ENCODE results near the gene ACTR8. TPM values are rescaled to one million over a fixed set of nuclear protein-coding genes. Genes with fewer than 3 reads are reported as not detected.

Gene ACTR8
- total and polyA plus RNA-seq, 2 of the 13 experiments (the other 11 are each of a cell fraction or from before 2014, with no cell fraction given), result 15.5 to 29.0 TPM

DNA sequence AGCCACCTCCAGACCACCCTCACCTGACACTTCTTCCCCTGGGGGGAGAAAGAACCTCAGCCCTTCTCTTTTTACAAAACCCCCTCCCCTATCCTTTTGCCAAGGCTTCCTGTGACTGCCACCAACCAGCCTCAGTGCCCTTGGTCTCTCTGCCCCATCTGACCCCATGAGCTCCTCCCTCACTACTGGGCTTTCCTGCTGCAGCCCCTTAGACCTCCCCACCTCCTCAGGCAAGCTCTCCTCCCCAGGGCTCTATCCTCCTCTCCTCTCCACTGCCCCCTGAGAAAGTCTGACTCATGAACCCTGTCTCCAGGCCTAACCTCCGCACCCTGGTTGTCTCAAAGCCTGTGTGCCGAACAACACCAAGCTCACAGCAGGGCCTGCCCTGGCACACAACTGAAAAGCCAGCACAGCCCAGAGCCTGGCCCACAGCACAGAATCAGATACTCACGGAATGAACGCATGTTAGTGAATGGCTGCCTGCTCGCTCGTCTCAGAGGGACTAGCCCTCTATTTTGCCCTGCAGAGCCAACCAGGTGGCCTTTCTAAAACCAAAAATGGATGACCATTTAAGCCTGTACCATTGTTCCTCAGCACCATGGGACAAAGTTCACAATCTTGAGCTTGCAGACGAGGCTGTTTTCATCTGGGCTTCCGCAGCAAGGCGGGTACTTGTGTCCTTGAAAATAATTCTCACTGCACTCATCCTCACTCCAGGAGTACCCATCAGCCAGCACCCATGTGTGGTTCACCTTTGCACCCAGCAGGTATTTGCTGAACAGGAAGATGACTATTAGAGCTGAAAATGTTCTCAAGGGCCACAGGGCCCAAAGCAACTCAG, 37.5 kb downstream of the ACTR8 start (continued):
- TF ChIP-seq ZNF496 (CRISPR knock-in tag; IDR thresholded peaks at IDR 0.05; ENCODE audit: insufficient replicate concordance) (no peak), ZNF652 (CRISPR knock-in tag; IDR thresholded peaks at IDR 0.05; ENCODE audit: borderline replicate concordance, low read depth) (no peak), ZNF264 (CRISPR knock-in tag; IDR thresholded peaks at IDR 0.05) (peak; percentile 34; the same call in 1 of the 2 replicates), ZNF841 (CRISPR knock-in tag; IDR thresholded peaks at IDR 0.05; ENCODE audit: borderline replicate concordance) (no peak), ZNF180 (CRISPR knock-in tag; IDR thresholded peaks at IDR 0.05; ENCODE audit: borderline replicate concordance, low read depth) (no peak), MAFF (IDR thresholded peaks at IDR 0.05; ENCODE audit: low read depth, low read length) (no peak), MTF1 (CRISPR knock-in tag; IDR thresholded peaks at IDR 0.05) (0 out of 2 replicates have a peak, but pooled peaks have one; percentile 49), SP140L (CRISPR knock-in tag; IDR thresholded peaks at IDR 0.05; ENCODE audit: borderline replicate concordance) (no peak), ZSCAN31 (CRISPR knock-in tag; IDR thresholded peaks at IDR 0.05; ENCODE audit: low read depth) (no peak), TAF1 (CRISPR knock-in tag; IDR thresholded peaks at IDR 0.05) (peak; percentile 68; the same call in 1 of the 2 replicates)
- TF ChIP-seq, protein P1, sequence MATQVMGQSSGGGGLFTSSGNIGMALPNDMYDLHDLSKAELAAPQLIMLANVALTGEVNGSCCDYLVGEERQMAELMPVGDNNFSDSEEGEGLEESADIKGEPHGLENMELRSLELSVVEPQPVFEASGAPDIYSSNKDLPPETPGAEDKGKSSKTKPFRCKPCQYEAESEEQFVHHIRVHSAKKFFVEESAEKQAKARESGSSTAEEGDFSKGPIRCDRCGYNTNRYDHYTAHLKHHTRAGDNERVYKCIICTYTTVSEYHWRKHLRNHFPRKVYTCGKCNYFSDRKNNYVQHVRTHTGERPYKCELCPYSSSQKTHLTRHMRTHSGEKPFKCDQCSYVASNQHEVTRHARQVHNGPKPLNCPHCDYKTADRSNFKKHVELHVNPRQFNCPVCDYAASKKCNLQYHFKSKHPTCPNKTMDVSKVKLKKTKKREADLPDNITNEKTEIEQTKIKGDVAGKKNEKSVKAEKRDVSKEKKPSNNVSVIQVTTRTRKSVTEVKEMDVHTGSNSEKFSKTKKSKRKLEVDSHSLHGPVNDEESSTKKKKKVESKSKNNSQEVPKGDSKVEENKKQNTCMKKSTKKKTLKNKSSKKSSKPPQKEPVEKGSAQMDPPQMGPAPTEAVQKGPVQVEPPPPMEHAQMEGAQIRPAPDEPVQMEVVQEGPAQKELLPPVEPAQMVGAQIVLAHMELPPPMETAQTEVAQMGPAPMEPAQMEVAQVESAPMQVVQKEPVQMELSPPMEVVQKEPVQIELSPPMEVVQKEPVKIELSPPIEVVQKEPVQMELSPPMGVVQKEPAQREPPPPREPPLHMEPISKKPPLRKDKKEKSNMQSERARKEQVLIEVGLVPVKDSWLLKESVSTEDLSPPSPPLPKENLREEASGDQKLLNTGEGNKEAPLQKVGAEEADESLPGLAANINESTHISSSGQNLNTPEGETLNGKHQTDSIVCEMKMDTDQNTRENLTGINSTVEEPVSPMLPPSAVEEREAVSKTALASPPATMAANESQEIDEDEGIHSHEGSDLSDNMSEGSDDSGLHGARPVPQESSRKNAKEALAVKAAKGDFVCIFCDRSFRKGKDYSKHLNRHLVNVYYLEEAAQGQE (IDR thresholded peaks at IDR 0.05; ENCODE audit: borderline replicate concordance in 1 of 2, low read depth in 1 of 2, low read length in 2 of 2), result no peak; a peak in 2 of 4 replicates
- TF ChIP-seq, protein P2, sequence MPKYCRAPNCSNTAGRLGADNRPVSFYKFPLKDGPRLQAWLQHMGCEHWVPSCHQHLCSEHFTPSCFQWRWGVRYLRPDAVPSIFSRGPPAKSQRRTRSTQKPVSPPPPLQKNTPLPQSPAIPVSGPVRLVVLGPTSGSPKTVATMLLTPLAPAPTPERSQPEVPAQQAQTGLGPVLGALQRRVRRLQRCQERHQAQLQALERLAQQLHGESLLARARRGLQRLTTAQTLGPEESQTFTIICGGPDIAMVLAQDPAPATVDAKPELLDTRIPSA (CRISPR knock-in tag; IDR thresholded peaks at IDR 0.05; ENCODE audit: borderline replicate concordance), result no peak
- TF ChIP-seq, protein P3, sequence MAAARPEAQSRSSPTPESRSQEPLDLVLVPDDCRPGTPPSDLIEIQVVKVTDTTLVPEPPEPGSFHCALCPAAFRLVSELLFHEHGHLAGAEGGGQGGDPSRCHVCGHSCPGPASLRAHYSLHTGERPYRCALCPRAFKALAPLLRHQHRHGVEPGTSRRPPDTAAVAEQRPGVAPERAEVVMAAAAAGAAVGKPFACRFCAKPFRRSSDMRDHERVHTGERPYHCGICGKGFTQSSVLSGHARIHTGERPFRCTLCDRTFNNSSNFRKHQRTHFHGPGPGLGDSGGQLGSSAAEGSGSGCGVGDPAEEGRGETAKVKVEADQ (CRISPR knock-in tag; IDR thresholded peaks at IDR 0.05; ENCODE audit: borderline replicate concordance), result no peak
- TF ChIP-seq, protein P4, sequence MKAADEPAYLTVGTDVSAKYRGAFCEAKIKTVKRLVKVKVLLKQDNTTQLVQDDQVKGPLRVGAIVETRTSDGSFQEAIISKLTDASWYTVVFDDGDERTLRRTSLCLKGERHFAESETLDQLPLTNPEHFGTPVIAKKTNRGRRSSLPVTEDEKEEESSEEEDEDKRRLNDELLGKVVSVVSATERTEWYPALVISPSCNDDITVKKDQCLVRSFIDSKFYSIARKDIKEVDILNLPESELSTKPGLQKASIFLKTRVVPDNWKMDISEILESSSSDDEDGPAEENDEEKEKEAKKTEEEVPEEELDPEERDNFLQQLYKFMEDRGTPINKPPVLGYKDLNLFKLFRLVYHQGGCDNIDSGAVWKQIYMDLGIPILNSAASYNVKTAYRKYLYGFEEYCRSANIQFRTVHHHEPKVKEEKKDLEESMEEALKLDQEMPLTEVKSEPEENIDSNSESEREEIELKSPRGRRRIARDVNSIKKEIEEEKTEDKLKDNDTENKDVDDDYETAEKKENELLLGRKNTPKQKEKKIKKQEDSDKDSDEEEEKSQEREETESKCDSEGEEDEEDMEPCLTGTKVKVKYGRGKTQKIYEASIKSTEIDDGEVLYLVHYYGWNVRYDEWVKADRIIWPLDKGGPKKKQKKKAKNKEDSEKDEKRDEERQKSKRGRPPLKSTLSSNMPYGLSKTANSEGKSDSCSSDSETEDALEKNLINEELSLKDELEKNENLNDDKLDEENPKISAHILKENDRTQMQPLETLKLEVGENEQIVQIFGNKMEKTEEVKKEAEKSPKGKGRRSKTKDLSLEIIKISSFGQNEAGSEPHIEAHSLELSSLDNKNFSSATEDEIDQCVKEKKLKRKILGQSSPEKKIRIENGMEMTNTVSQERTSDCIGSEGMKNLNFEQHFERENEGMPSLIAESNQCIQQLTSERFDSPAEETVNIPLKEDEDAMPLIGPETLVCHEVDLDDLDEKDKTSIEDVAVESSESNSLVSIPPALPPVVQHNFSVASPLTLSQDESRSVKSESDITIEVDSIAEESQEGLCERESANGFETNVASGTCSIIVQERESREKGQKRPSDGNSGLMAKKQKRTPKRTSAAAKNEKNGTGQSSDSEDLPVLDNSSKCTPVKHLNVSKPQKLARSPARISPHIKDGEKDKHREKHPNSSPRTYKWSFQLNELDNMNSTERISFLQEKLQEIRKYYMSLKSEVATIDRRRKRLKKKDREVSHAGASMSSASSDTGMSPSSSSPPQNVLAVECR (CRISPR knock-in tag; IDR thresholded peaks at IDR 0.05; ENCODE audit: borderline replicate concordance), result peak; percentile 19; the same call in 1 of the 2 replicates
- TF ChIP-seq, protein P5, sequence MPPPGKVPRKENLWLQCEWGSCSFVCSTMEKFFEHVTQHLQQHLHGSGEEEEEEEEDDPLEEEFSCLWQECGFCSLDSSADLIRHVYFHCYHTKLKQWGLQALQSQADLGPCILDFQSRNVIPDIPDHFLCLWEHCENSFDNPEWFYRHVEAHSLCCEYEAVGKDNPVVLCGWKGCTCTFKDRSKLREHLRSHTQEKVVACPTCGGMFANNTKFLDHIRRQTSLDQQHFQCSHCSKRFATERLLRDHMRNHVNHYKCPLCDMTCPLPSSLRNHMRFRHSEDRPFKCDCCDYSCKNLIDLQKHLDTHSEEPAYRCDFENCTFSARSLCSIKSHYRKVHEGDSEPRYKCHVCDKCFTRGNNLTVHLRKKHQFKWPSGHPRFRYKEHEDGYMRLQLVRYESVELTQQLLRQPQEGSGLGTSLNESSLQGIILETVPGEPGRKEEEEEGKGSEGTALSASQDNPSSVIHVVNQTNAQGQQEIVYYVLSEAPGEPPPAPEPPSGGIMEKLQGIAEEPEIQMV (CRISPR knock-in tag; IDR thresholded peaks at IDR 0.05; ENCODE audit: low read depth), result no peak
- TF ChIP-seq, protein P6, sequence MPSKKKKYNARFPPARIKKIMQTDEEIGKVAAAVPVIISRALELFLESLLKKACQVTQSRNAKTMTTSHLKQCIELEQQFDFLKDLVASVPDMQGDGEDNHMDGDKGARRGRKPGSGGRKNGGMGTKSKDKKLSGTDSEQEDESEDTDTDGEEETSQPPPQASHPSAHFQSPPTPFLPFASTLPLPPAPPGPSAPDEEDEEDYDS (CRISPR knock-in tag; IDR thresholded peaks at IDR 0.05), result peak; percentile 72; the same call in 1 of the 2 replicates

Data from HepG2 (cell line).